Neutrophil (primary cell): ENCODE measurements around the gene ADGRG3.

ENCODE experiments used
- H3K27ac ChIP-seq: fragments of 200-600 bp; sonication (generic); 2 replicates; pipeline ENCODE4 v1.5.1; 2016; ENCODE audit warnings: mild to moderate bottlenecking, moderate library complexity
- H3K27me3 ChIP-seq: fragments of 200-600 bp; sonication (generic); 2 replicates; pipeline ENCODE4 v1.6.0; 2016; ENCODE audit warnings: mild to moderate bottlenecking
- H3K36me3 ChIP-seq: fragments of 200-600 bp; sonication (generic); 2 replicates; pipeline ENCODE4 v1.5.1; 2017
- H3K4me1 ChIP-seq, 2 experiments: fragments of 200-600 bp in 1 of 2; sonication (generic) in 1 of 2; 1 replicate in 1 of 2; 2 replicates in 1 of 2; pipeline versions ENCODE4 v1.5.1 to v1.6.1; 2013 to 2016; ENCODE audit warnings: low read depth in 1 of 2, low read length in 1 of 2, mild to moderate bottlenecking in 1 of 2, moderate library complexity in 1 of 2; ENCODE audit not compliant: control insufficient read depth in 1 of 2, insufficient read depth in 1 of 2
- H3K4me3 ChIP-seq, 2 experiments: fragments of 200-600 bp in 1 of 2; sonication (generic) in 1 of 2; 1 replicate in 1 of 2; 2 replicates in 1 of 2; pipeline ENCODE4 v1.5.1; 2013 to 2016; ENCODE audit warnings: low read depth in 1 of 2, low read length in 1 of 2, mild to moderate bottlenecking in 1 of 2, moderate library complexity in 1 of 2
- H3K9me3 ChIP-seq: fragments of 200-600 bp; sonication (generic); 2 replicates; pipeline ENCODE4 v1.5.1; 2016
- TF ChIP-seq, protein P1 (sequence below): fragments of 200-600 bp; sonication (generic); IDR thresholded peaks from 2 replicates; pipeline ENCODE4 v1.5.1; 2016; ENCODE audit warnings: antibody characterized with exemption

The ADGRG3 gene

GRCh38 chr16:57734308-57734924 lies 66.3 kb downstream of the ADGRG3 start:
- Histone ChIP-seq H3K36me3 (no peaks in the 10 kb centered on the region), H3K27ac (peak overlapping the region; percentile 74), H3K4me1 (peaks cover 19 to 20% of the 10 kb centered on the region in 2 experiments), H3K4me3 (peak overlapping the region; percentile 90 to 100), H3K27me3 (no peaks in the 10 kb centered on the region), H3K9me3 (no peaks in the 10 kb centered on the region)
- TF ChIP-seq, protein P1, sequence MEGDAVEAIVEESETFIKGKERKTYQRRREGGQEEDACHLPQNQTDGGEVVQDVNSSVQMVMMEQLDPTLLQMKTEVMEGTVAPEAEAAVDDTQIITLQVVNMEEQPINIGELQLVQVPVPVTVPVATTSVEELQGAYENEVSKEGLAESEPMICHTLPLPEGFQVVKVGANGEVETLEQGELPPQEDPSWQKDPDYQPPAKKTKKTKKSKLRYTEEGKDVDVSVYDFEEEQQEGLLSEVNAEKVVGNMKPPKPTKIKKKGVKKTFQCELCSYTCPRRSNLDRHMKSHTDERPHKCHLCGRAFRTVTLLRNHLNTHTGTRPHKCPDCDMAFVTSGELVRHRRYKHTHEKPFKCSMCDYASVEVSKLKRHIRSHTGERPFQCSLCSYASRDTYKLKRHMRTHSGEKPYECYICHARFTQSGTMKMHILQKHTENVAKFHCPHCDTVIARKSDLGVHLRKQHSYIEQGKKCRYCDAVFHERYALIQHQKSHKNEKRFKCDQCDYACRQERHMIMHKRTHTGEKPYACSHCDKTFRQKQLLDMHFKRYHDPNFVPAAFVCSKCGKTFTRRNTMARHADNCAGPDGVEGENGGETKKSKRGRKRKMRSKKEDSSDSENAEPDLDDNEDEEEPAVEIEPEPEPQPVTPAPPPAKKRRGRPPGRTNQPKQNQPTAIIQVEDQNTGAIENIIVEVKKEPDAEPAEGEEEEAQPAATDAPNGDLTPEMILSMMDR = no peak

- peaks cover 19 to 20% of the 10 kb centered on the region in 2 experiments for H3K4me1 ChIP-seq
- peaks cover 7% of the 10 kb centered on the region for H3K36me3 ChIP-seq
- TF ChIP-seq, protein P1 = no peak
- peak overlapping the region; percentile 74 for H3K27ac ChIP-seq
- H3K9me3 ChIP-seq = no peaks in the 10 kb centered on the region
- H3K27me3 ChIP-seq = no peaks in the 10 kb centered on the region
- H3K4me3 ChIP-seq = peak overlapping the region; percentile 90 to 100
Observed at GRCh38 chr16:57734925-57735754, 67.0 kb downstream of the ADGRG3 start.

DNA sequence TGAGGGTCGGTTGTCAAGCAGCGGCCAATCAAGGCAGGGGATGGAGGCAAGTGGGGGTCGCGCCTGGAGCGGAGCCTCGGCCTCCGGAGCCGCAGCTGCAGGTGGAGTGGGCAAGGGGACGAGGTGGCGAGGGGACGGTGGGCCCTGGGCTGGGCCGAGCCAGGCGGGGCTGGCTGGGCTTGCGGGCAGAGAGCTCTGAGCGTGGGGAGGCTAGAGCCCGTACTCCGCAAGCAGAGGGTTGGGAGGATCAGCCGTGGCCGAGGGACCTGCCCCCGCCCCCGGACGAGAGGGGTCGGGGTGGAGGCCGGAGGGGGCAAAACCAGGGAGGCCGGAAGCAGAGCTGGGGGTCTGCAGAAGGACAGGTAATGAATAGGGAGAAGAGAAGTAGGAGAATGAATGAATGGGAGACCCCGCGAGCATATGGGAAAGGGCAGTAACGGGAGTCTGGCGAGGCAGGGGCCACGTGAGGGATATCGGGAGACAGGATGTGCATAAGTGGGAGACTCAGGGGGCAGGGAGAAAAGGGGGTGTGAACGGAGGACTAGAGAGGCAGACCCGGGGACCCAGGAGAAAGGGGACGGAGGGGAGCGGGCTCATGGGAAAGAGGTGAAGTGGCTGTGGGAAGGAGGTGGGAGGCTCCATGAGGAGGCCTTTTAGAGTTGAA lies 67.8 kb downstream of the ADGRG3 start, which contains the start of gene KATNB1:
Gene KATNB1 (plus strand): TSS at position 16 of the 664 bp plus-strand sequence. CDS start 1,474 bp downstream, outside the sequence.
- Histone ChIP-seq H3K4me3 (peak within 1 kb of the TSS; percentile 90 to 100), H3K27ac (peak within 1 kb of the TSS; percentile 74), H3K27me3 (no peaks in the 10 kb centered on the region), H3K9me3 (no peaks in the 10 kb centered on the region), H3K4me1 (peaks cover 19 to 20% of the 10 kb centered on the region in 2 experiments), H3K36me3 (peaks cover 10% of the 10 kb centered on the region)
- TF ChIP-seq, protein P1 = no peak

- Histone ChIP-seq H3K9me3 (no peaks in the 10 kb centered on the region), H3K4me1 (peaks cover 19 to 20% of the 10 kb centered on the region in 2 experiments), H3K36me3 (peaks cover 18% of the 10 kb centered on the region), H3K27ac (peak overlapping the region; percentile 72), H3K4me3 (peak overlapping the region; percentile 90 to 100), H3K27me3 (no peaks in the 10 kb centered on the region)
- TF ChIP-seq, protein P1 = no peak
Observed at GRCh38 chr16:57736419-57737351, 68.6 kb downstream of the ADGRG3 start.

GRCh38 chr16:57738844-57739243 lies 70.7 kb downstream of the ADGRG3 start:
- Histone ChIP-seq H3K4me1 (peaks cover 19 to 20% of the 10 kb centered on the region in 2 experiments), H3K27ac (no peak overlapping the region), H3K27me3 (no peaks in the 10 kb centered on the region), H3K36me3 (peaks cover 38% of the 10 kb centered on the region), H3K4me3 (no peak overlapping the region), H3K9me3 (no peaks in the 10 kb centered on the region)
- TF ChIP-seq, protein P1 = no peak
